SK-N-SH (cell line): Measurements from ENCODE around the gene SCGB1C2.
"Not testable (repeated sequence)": the region's sequence is repeated elsewhere in the genome, so short reads cannot be mapped to it uniquely, and the experiment has no call there.

ENCODE experiments used
- CHD2 ChIP-seq: fragments of 150-350 bp; IDR thresholded peaks from 2 replicates; pipeline ENCODE4 v1.6.1; 2018; ENCODE audit warnings: low read length; ENCODE audit not compliant: partially characterized antibody
- CTCF ChIP-seq: fragments of 200-600 bp; sonication (generic); IDR thresholded peaks from 2 replicates; pipeline ENCODE4 v1.6.1; 2017; ENCODE audit warnings: antibody characterized with exemption, mild to moderate bottlenecking, moderate library complexity
- EP300 ChIP-seq, 2 experiments: IDR thresholded peaks; 2 replicates each; pipeline versions ENCODE4 v1.4.0 to v1.6.1; 2012; ENCODE audit warnings: borderline replicate concordance in 1 of 2, low read depth in 1 of 2, low read length in 1 of 2
- SMC3 ChIP-seq: IDR thresholded peaks from 2 replicates; pipeline ENCODE4 v1.6.1; 2012; ENCODE audit warnings: low read depth, low read length, improper control_type of control experiment
- YY1 ChIP-seq: IDR thresholded peaks from 2 replicates; pipeline ENCODE4 v1.4.0; 2012; ENCODE audit warnings: low read depth, mild to moderate bottlenecking

DNA sequence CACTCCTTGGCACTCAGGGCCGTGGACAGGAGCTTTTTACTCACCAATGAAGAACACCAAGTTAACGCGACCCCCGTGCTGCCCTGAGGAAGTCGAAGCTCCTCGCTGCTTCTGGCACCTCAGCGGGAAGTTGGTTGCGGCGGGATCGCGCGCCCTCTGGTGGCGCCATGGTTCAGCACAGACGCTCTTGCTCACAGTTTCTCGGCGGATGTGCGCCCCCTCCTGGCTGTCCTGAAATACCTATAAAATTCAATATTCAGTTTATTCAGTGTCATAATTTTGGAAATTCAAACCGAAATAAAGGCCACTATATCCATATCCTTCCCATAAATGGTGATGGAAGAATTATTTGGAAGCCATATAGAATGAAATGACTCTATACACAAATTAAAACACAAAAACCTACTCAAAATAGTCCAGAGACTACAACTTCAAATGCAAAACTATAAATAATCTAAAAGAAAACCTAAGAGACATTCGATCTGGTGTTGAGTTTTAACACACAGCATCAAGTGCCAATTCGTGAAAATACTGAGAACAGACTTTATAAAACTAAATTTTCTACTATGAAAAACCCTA is 18.9 kb upstream of the SCGB1C2 start:
- TF ChIP-seq CHD2; YY1; EP300 (IDR thresholded peaks at IDR 0.05; ENCODE audit: borderline replicate concordance in 1 of 2, low read depth in 1 of 2, low read length in 1 of 2); SMC3: not testable (repeated sequence)
- 0 out of 2 replicates have a peak, but pooled peaks have one; percentile 13 for TF ChIP-seq CTCF
